EH (cell line): ENCODE results near the gene HTT.

Experiments used
- DNase-seq: peaks from one replicate; pipeline ENCODE4 v3.0.0-alpha.2; 2015; ENCODE audit warnings: low read depth

Gene HTT

DNA sequence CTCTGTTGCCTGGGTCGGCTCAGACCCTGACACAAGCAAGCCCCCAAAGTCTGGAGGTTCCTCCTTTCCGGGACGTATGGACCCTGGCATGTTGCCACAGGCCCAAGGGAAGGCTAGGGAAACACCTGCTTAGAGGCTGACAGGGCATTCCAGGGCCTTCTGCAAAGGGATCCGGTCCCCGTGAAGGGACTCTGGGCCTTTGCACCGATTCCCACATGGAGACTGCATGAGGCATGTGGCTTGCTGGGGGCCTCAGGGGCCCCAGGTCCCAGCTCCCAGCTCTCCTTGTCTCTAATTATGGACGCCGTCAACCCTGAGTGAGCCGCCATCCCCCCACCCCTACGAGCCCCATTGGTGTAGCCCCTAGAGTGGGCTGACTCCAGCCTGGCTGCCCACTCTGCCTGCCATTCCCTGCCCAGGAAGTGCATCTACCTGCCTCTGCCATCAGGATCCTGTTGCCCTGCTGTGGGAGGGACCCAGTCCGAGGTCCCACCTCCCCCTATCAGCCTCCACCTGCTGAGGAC is 214.2 kb downstream of the HTT start:
- no peak for DNase-seq

DNA sequence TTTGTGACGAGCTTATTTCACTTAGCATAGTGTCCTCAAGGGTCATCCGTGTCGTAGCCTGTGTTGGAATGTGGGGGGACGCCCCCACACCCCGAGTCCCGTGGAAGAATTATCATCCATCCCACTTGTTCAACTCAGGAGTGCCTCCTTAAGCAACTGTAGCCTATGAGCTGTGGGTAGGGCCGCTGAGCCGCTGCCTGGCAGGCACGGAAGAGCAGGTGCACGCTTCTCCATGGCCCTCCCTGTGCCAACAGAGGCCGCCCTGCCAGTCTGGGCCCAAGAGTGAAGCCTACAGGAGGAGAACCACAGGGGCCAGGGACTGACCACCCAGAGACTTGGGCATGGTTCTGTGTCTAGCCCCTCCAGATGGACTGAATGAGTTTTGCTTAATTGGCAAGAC is 216.0 kb downstream of the HTT start:
- DNase-seq, result no peak

DNA sequence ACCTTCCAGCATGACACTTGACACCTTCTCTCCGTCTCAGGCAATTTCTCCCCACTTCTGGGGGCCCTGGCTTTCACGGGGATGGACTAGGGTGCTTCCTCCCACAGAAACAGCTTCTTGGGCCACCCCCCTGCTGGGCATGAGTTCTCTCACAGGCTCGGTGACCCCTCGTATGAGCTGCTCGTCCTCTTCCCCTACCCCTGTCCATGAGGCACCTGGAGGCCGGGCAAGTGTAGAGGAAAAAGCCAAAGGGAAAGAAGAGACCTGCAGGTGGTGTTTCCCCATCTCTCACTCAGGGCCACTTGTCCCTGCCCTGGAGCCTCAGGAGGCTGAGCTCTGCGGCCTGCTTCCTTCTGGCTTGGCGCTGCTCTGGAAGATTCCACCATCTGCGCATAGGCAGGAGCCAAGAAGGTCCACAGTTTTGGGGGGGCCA is 216.4 kb downstream of the HTT start:
- no peak for DNase-seq

DNA sequence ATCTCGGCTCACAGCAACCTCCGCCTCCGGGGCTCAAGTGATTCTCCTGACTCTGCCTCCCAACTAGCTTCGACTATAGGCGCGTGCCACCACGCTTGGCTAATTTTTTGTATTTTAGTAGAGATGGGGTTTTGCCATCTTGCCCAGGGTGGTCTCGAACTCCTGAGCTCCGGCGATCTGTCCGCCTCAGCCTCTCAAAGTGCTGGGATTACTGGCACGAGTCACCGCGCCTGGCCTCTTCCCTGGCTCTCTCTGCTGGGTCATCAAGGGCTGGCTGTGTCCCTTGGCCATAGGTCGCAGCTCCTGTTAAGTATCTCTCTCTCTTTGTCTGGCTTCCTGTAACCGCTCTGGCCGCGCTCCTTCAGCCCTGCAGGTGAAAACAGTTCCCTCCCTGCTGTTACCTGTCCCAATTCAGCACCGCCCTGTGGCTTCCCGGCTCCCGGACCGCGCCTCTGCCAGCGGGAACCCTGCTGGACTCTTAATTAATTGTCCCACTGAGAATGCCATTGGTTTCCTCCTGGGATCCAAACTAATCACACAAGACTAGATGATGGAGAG is 217.0 kb downstream of the HTT start:
- no peak for DNase-seq

DNA sequence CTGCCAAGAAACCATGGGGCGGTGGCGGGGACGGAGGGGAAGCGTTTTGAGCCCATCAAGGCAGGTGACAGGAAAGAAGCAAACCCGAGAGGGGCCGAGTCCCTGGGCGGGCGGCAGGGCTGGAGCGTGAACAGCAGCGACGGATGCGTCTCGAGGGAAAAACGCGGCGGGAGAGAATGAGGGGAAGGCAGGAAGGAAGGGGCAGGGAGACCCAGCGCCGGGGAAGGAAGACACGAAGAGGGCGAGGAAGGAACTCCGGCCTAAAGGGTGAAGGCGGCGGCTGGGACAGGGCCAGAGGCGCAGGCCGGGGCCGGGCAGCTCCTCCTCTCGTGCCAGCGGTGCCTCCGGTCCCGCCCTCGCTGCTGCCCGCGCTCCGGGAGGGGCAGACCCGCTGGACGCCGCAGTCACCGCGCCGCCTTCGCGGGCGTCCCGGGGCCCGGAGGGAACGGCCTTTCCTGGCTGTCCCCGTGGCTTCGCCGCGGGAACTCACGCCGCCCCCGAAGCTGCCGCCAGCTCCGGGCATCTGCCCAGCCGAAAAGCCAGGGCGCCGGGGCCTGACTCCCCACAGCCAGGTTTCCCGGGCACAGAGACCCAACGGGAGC is 217.6 kb downstream of the HTT start:
- DNase-seq, result peak; percentile 65

DNA sequence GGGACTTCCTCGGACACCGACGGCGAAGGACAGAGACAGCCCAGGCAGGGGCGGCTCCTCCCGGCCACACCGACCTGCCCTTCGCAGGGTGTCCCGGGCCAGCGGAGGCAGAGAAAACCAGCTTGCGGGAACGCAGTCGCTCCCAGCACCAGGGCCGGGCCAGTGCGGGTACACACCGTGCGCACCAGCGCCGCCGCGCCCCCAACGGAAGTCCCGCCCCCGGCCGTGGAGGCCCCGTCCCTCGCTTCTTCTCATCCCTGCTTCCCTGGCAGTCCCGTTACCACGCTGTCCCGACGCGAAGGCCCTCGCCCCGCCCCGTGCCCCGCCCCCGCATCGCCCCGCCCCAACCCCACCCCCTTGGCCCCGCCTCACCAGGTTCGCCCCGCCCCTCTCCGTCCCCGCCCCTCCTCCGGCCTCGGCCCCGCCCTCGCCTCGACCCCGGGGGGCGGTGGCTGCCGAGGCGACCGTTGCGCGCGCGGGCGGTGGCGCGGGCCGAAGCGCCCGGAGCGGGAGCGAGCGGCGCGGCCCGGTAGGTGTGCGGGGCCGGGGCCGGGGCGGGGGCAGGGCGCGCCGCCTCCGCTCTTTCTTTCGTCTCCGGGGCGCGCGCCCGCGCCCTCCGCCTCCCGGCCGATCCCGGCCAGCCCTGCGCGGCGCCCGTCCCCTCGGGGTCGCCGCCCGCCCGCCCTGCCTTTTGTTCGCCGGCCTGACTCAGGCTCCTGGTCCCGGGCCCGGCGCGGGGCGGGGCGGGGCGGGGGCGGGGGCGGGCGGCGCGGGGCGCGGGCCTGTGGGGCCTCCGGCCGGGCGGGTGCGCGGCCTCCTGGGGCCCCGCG is 218.3 kb downstream of the HTT start, which contains the start of gene RGS12:
Gene RGS12, plus strand, starts transcription at position 451 of the 830 bp plus-strand sequence. CDS start 23,150 bp downstream, outside the sequence.
- DNase-seq, result peak; percentile 93
